NOMO-1 treated with DMSO at 0.1 percent for 48 hours (cell line): ENCODE results near the gene ADAMTS17.
"Not testable (repeated sequence)": the region's sequence is repeated elsewhere in the genome, so short reads cannot be mapped to it uniquely, and the experiment has no call there.

ENCODE experiments used
- DNase-seq: peaks from one replicate; lab custom pipeline; 2025; ENCODE audit not compliant: unreplicated experiment; lab: John Stamatoyannopoulos, UW

ADAMTS17 gene

GRCh38 chr15:99926532-99926931 is 415.2 kb downstream of the ADAMTS17 start:
- not testable (repeated sequence) for DNase-seq

GRCh38 chr15:99925661-99926461 is 415.9 kb downstream of the ADAMTS17 start:
- DNase-seq: peak; percentile 5

GRCh38 chr15:99923711-99924110 is 418.1 kb downstream of the ADAMTS17 start:
- no peak for DNase-seq
